ENCODE results near the gene RAB34. TPM values are rescaled to one million over a fixed set of nuclear protein-coding genes. Genes with fewer than 3 reads are reported as not detected.

RAB34 gene
- total RNA-seq, 2 donors from 2014 or later = 6.2 to 14.0 TPM

GRCh38 chr17:28735242-28735722 is 17.6 kb upstream of the RAB34 start:
- no peaks in the 10 kb centered on the region for H3K36me3 ChIP-seq
- H3K9me3 ChIP-seq = no peaks in the 10 kb centered on the region
- no peak overlapping the region for H3K4me3 ChIP-seq
- H3K27me3 ChIP-seq = no peaks in the 10 kb centered on the region
- intact Hi-C loops (cut with DNase I) = no loop called here
- no peak for DNase-seq
- no peak overlapping the region for H3K27ac ChIP-seq
- H3K4me1 ChIP-seq = no peaks in the 10 kb centered on the region
- no peak for TF ChIP-seq CTCF (IDR thresholded peaks at IDR 0.05)
- H3K9ac ChIP-seq (ENCODE audit: low read depth in 2 of 2, low read length in 2 of 2) = no peak overlapping the region

GRCh38 chr17:28734712-28735241 is 17.1 kb upstream of the RAB34 start:
- intact Hi-C loops (cut with DNase I) = no loop called here
- Histone ChIP-seq H3K27me3 (no peaks in the 10 kb centered on the region), H3K9ac (ENCODE audit: low read depth in 2 of 2, low read length in 2 of 2) (no peak overlapping the region), H3K36me3 (no peaks in the 10 kb centered on the region), H3K27ac (no peak overlapping the region), H3K4me3 (no peak overlapping the region), H3K4me1 (no peaks in the 10 kb centered on the region), H3K9me3 (no peaks in the 10 kb centered on the region)
- no peak for TF ChIP-seq CTCF (IDR thresholded peaks at IDR 0.05)
- DNase-seq = no peak

GRCh38 chr17:28733346-28733745 is 15.7 kb upstream of the RAB34 start:
- H3K9ac ChIP-seq (ENCODE audit: low read depth in 2 of 2, low read length in 2 of 2) = no peak overlapping the region
- TF ChIP-seq CTCF (IDR thresholded peaks at IDR 0.05) = no peak
- H3K9me3 ChIP-seq = no peaks in the 10 kb centered on the region
- no peak for DNase-seq
- no peaks in the 10 kb centered on the region for H3K36me3 ChIP-seq
- no peak overlapping the region for H3K4me3 ChIP-seq
- no peaks in the 10 kb centered on the region for H3K27me3 ChIP-seq
- H3K27ac ChIP-seq = no peak overlapping the region
- no peaks in the 10 kb centered on the region for H3K4me1 ChIP-seq
- intact Hi-C loops (cut with DNase I) = no loop called here

- TF ChIP-seq CTCF (IDR thresholded peaks at IDR 0.05) = no peak
- Histone ChIP-seq H3K27ac (peak overlapping the region; percentile 99), H3K9me3 (no peaks in the 10 kb centered on the region), H3K36me3 (no peaks in the 10 kb centered on the region), H3K9ac (ENCODE audit: low read depth in 2 of 2, low read length in 2 of 2) (peak overlapping the region in 1 of 2 donors; percentile 95), H3K27me3 (no peaks in the 10 kb centered on the region), H3K4me1 (peaks cover 12% of the 10 kb centered on the region), H3K4me3 (no peak overlapping the region)
- intact Hi-C loops (cut with DNase I) = loop anchor here (10.0 kb wide), 1 partner anchor 85 kb away; the partner anchor contains the start of gene BLTP2
- DNase-seq = no peak
Observed at GRCh38 chr17:28729950-28730330, 12.3 kb upstream of the RAB34 start.

- peak; percentile 100 for DNase-seq
- Histone ChIP-seq H3K27me3 (no peaks in the 10 kb centered on the region), H3K27ac (peak within 1 kb of the TSS; percentile 99), H3K4me1 (peaks cover 12% of the 10 kb centered on the region), H3K9me3 (no peaks in the 10 kb centered on the region), H3K4me3 (peak within 1 kb of the TSS; percentile 81), H3K9ac (ENCODE audit: low read depth in 2 of 2, low read length in 2 of 2) (peak within 1 kb of the TSS; percentile 20 to 95), H3K36me3 (no peaks in the 10 kb centered on the region)
- intact Hi-C loops (cut with DNase I) = loop anchor here (10.0 kb wide), 1 partner anchor 84 kb away; the partner anchor contains the start of gene BLTP2
- TF ChIP-seq CTCF (IDR thresholded peaks at IDR 0.05) = no peak
Observed at GRCh38 chr17:28728364-28729200, 10.9 kb upstream of the RAB34 start, which contains the start of gene NEK8. TSS of gene NEK8 (plus strand) at chr17:28728788. CDS start at chr17:28728814, 26 bp downstream.

Data from colonic mucosa (tissue), 4 donors.